Nephron progenitor cell (in vitro differentiated cells): Measurements from ENCODE around the gene CTNNB1.

Experiments
- DNase-seq: peaks from one replicate; pipeline ENCODE4 v3.0.0; 2021
- H3K27ac Mint-ChIP-seq: 2 replicates; pipeline ENCODE4 v1.8.0; 2021; ENCODE audit warnings: mild to moderate bottlenecking, moderate library complexity, mixed read lengths
- H3K27me3 Mint-ChIP-seq: 2 replicates; pipeline ENCODE4 v1.8.0; 2021; ENCODE audit warnings: mild to moderate bottlenecking, low read depth, mixed read lengths; ENCODE audit not compliant: poor library complexity
- H3K36me3 Mint-ChIP-seq: 2 replicates; pipeline ENCODE4 v1.8.0; 2021; ENCODE audit warnings: low read depth, mixed read lengths
- H3K4me1 Mint-ChIP-seq: 2 replicates; pipeline ENCODE4 v1.8.0; 2021; ENCODE audit warnings: mixed read lengths
- H3K4me3 Mint-ChIP-seq: 2 replicates; pipeline ENCODE4 v1.8.0; 2021; ENCODE audit warnings: mild to moderate bottlenecking, moderate library complexity, mixed read lengths
- H3K9me3 Mint-ChIP-seq: 2 replicates; pipeline ENCODE4 v1.8.0; 2021; ENCODE audit warnings: mild to moderate bottlenecking, moderate library complexity, mixed read lengths
- TF ChIP-seq, protein P1 (sequence below): fragments of 200-600 bp; sonication (generic); IDR thresholded peaks from 2 replicates; pipeline ENCODE4 v1.5.0; 2021; ENCODE audit warnings: antibody characterized with exemption

The CTNNB1 gene

DNA sequence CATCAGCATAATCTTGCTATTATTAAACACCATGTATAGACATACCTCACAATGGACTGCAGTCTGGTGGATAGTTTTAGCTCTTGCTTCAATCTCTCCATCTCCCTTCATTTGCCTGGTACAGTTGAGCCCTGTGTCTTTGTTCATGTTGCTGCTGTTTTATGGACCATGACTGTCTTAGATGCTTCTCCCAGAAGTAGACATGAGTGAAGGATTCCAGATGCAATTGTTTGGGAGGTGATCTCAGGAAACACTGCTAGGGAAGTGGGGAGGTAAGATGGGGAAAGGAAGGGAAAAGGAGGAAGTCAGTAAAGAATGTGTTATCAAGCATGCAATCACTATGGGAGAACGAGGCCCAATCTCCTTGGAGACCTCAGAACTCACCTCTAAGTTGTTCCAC is 36.3 kb upstream of the CTNNB1 start:
- Mint-ChIP-seq H3K27me3 (no peaks in the 10 kb centered on the region), H3K4me3 (peak overlapping the region; percentile 4), H3K4me1 (peaks cover 64% of the 10 kb centered on the region), H3K27ac (peak overlapping the region; percentile 91), H3K36me3 (no peaks in the 10 kb centered on the region), H3K9me3 (peaks cover 4% of the 10 kb centered on the region)
- TF ChIP-seq, protein P1, sequence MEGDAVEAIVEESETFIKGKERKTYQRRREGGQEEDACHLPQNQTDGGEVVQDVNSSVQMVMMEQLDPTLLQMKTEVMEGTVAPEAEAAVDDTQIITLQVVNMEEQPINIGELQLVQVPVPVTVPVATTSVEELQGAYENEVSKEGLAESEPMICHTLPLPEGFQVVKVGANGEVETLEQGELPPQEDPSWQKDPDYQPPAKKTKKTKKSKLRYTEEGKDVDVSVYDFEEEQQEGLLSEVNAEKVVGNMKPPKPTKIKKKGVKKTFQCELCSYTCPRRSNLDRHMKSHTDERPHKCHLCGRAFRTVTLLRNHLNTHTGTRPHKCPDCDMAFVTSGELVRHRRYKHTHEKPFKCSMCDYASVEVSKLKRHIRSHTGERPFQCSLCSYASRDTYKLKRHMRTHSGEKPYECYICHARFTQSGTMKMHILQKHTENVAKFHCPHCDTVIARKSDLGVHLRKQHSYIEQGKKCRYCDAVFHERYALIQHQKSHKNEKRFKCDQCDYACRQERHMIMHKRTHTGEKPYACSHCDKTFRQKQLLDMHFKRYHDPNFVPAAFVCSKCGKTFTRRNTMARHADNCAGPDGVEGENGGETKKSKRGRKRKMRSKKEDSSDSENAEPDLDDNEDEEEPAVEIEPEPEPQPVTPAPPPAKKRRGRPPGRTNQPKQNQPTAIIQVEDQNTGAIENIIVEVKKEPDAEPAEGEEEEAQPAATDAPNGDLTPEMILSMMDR: no peak
- no peak for DNase-seq

GRCh38 chr3:41163421-41163820 is 35.9 kb upstream of the CTNNB1 start:
- Mint-ChIP-seq H3K36me3 (no peaks in the 10 kb centered on the region), H3K4me1 (peaks cover 61% of the 10 kb centered on the region), H3K27ac (peak overlapping the region; percentile 67), H3K27me3 (no peaks in the 10 kb centered on the region), H3K9me3 (peaks cover 6% of the 10 kb centered on the region), H3K4me3 (peak overlapping the region; percentile 8)
- TF ChIP-seq, protein P1: no peak
- no peak for DNase-seq

GRCh38 chr3:41164777-41165176 is 34.5 kb upstream of the CTNNB1 start:
- Mint-ChIP-seq H3K9me3 (peaks cover 8% of the 10 kb centered on the region), H3K36me3 (no peaks in the 10 kb centered on the region), H3K4me1 (peaks cover 48% of the 10 kb centered on the region), H3K27me3 (peaks cover 6% of the 10 kb centered on the region), H3K4me3 (no peak overlapping the region), H3K27ac (no peak overlapping the region)
- DNase-seq: no peak
- TF ChIP-seq, protein P1: no peak

- TF ChIP-seq, protein P1: no peak
- Mint-ChIP-seq H3K4me1 (peaks cover 35% of the 10 kb centered on the region), H3K27me3 (peaks cover 21% of the 10 kb centered on the region), H3K27ac (no peak overlapping the region), H3K4me3 (no peak overlapping the region), H3K36me3 (no peaks in the 10 kb centered on the region), H3K9me3 (peaks cover 8% of the 10 kb centered on the region)
- DNase-seq: no peak
Measured at GRCh38 chr3:41167722-41168497, 31.4 kb upstream of the CTNNB1 start.

- no peak overlapping the region for H3K27ac Mint-ChIP-seq
- TF ChIP-seq, protein P1: no peak
Measured at GRCh38 chr3:41169023-41169422, 30.3 kb upstream of the CTNNB1 start.

More at GRCh38 chr3:41169023-41169422, 30.3 kb upstream of the CTNNB1 start:
- H3K4me1 Mint-ChIP-seq: peaks cover 35% of the 10 kb centered on the region
- peaks cover 21% of the 10 kb centered on the region for H3K27me3 Mint-ChIP-seq
- peaks cover 8% of the 10 kb centered on the region for H3K9me3 Mint-ChIP-seq
- no peak for DNase-seq
- H3K36me3 Mint-ChIP-seq: no peaks in the 10 kb centered on the region
- no peak overlapping the region for H3K4me3 Mint-ChIP-seq
